GM23248 (cell line): Measurements from ENCODE around the gene TPCN1. TPM values are rescaled to one million over a fixed set of nuclear protein-coding genes. Genes with fewer than 3 reads are reported as not detected.

ENCODE experiments used
- DNase-seq: peaks from one replicate; pipeline ENCODE4 v3.0.0-alpha.2; 2015
- H2AFZ ChIP-seq: fragments of 200-600 bp; sonication (generic); 2 replicates; pipeline ENCODE4 v1.6.1; 2016; ENCODE audit warnings: antibody characterized with exemption
- H3F3A ChIP-seq: fragments of 200-600 bp; sonication (generic); 2 replicates; pipeline ENCODE4 v1.6.1; 2016; ENCODE audit warnings: mild to moderate bottlenecking, antibody characterized with exemption, mixed run types; ENCODE audit not compliant: insufficient read depth
- H3K27ac ChIP-seq: fragments of 200-600 bp; sonication (generic); 2 replicates; pipeline ENCODE4 v1.5.1; 2016; ENCODE audit warnings: mild to moderate bottlenecking
- H3K27me3 ChIP-seq: fragments of 200-600 bp; sonication (generic); replicated peaks from 2 replicates; pipeline ENCODE4 v1.6.1; 2016; ENCODE audit warnings: mild to moderate bottlenecking; ENCODE audit not compliant: insufficient read depth
- H3K36me3 ChIP-seq: fragments of 200-600 bp; sonication (generic); 2 replicates; pipeline ENCODE4 v1.6.1; 2016; ENCODE audit warnings: low read depth, mild to moderate bottlenecking
- H3K4me1 ChIP-seq: fragments of 200-600 bp; sonication (generic); 2 replicates; pipeline ENCODE4 v1.6.1; 2016; ENCODE audit warnings: mild to moderate bottlenecking; ENCODE audit not compliant: insufficient read depth
- H3K4me2 ChIP-seq: fragments of 200-600 bp; sonication (generic); one replicate; pipeline ENCODE4 v1.6.1; 2016; ENCODE audit warnings: mild to moderate bottlenecking; ENCODE audit not compliant: unreplicated experiment
- H3K4me3 ChIP-seq: fragments of 200-600 bp; sonication (generic); 2 replicates; pipeline ENCODE4 v1.5.1; 2016; ENCODE audit warnings: mild to moderate bottlenecking
- H3K79me2 ChIP-seq: fragments of 200-600 bp; sonication (generic); 2 replicates; pipeline ENCODE4 v1.6.1; 2016; ENCODE audit warnings: mild to moderate bottlenecking; ENCODE audit not compliant: insufficient read depth
- H3K9ac ChIP-seq: fragments of 200-600 bp; sonication (generic); 2 replicates; pipeline ENCODE4 v1.6.1; 2016; ENCODE audit warnings: mild to moderate bottlenecking
- H3K9me2 ChIP-seq: fragments of 200-600 bp; sonication (generic); 2 replicates; pipeline ENCODE4 v1.6.1; 2016; ENCODE audit warnings: mixed run types, mild to moderate bottlenecking, moderate library complexity; ENCODE audit not compliant: insufficient read depth
- H3K9me3 ChIP-seq: fragments of 200-600 bp; sonication (generic); one replicate; pipeline ENCODE4 v1.6.1; 2017; ENCODE audit warnings: low read depth
- H4K20me1 ChIP-seq: fragments of 200-600 bp; sonication (generic); 2 replicates; pipeline ENCODE4 v1.6.0; 2016; ENCODE audit not compliant: insufficient read depth
- EZH2 ChIP-seq: fragments of 200-600 bp; sonication (generic); IDR thresholded peaks from 2 replicates; pipeline ENCODE4 v1.6.1; 2018; ENCODE audit warnings: antibody characterized with exemption, mild to moderate bottlenecking; ENCODE audit not compliant: insufficient read depth, poor library complexity, severe bottlenecking
- EZH2phosphoT487 ChIP-seq: fragments of 200-600 bp; sonication (generic); IDR thresholded peaks from 2 replicates; pipeline ENCODE4 v1.6.1; 2018; ENCODE audit warnings: antibody characterized with exemption, moderate library complexity, mild to moderate bottlenecking, low read depth; ENCODE audit not compliant: insufficient read depth
- WGBS, 2 experiments: methylation state at CpG; one replicate each; pipeline ENCODE4 v1.1.6; 2015 to 2017; ENCODE audit warnings: low lambda C conversion rate in 2 of 2, low coverage in 1 of 2; ENCODE audit errors: missing lambda C conversion rate in 2 of 2; 5-methylcytosine and 5-hydroxymethylcytosine counted together
- in situ Hi-C: fragments of 300-500 bp; cut with MboI; formaldehyde crosslinking; loops from 2 replicates; pipeline ENCODE4 v1.15.0; 2020
- polyA plus RNA-seq: library from polyadenylated mRNA; unstranded; fragments of >200 nt; fragmentation: Nextera tagmentation; extraction: Ambion mirVana; gene quantifications from 2 replicates; pipeline ENCODE4 v1.2.1, GENCODE V29; 2016
- total RNA-seq: library from RNA; depleted of rRNA; stranded (reverse); fragments of >200 nt; shearing (Covaris generic); gene quantifications from 2 replicates; pipeline ENCODE4 v1.2.3, GENCODE V29; 2014

TPCN1 gene
- total and polyA plus RNA-seq, 2 experiments from 2014 or later, result 9.0 to 15.9 TPM

- no peak overlapping the region for H3K27ac ChIP-seq
- 82 to 84% methylated on average over 2 of the region's 2 CpGs for WGBS, 2 experiments
- H3F3A ChIP-seq, result peaks cover 45% of the 10 kb centered on the region
- TF ChIP-seq EZH2 (no peak), EZH2phosphoT487 (no peak)
- H3K27me3 ChIP-seq, result no peaks in the 10 kb centered on the region
- H3K4me3 ChIP-seq, result no peak overlapping the region
- peaks cover 38% of the 10 kb centered on the region for H3K4me1 ChIP-seq
- H2AFZ ChIP-seq, result no peak overlapping the region
- no peaks in the 10 kb centered on the region for H3K9me2 ChIP-seq
- no peaks in the 10 kb centered on the region for H3K9me3 ChIP-seq
- H4K20me1 ChIP-seq, result no peaks in the 10 kb centered on the region
- H3K9ac ChIP-seq, result no peak overlapping the region
- no peaks in the 10 kb centered on the region for H3K79me2 ChIP-seq
- H3K36me3 ChIP-seq, result no peaks in the 10 kb centered on the region
- H3K4me2 ChIP-seq, result no peak overlapping the region
- DNase-seq, result peak; percentile 2
- in situ Hi-C loops, result no loop called here
Measured at GRCh38 chr12:113216027-113216426, 5.2 kb upstream of the TPCN1 start.

- peak; percentile 48 for DNase-seq
- peak overlapping the region; percentile 83 for H2AFZ ChIP-seq
- H3F3A ChIP-seq, result peaks cover 43% of the 10 kb centered on the region
- in situ Hi-C loops, result no loop called here
- H3K27ac ChIP-seq, result no peak overlapping the region
- 1 to 2% methylated on average over 23 of the region's 23 CpGs for WGBS, 2 experiments
- H3K9me2 ChIP-seq, result no peaks in the 10 kb centered on the region
- no peaks in the 10 kb centered on the region for H3K9me3 ChIP-seq
- H3K4me1 ChIP-seq, result peaks cover 39% of the 10 kb centered on the region
- TF ChIP-seq EZH2, result no peak
- no peaks in the 10 kb centered on the region for H3K36me3 ChIP-seq
- H3K27me3 ChIP-seq, result no peaks in the 10 kb centered on the region
- peak overlapping the region; percentile 82 for H3K4me2 ChIP-seq
- no peaks in the 10 kb centered on the region for H4K20me1 ChIP-seq
- peak overlapping the region; percentile 75 for H3K9ac ChIP-seq
- H3K79me2 ChIP-seq, result peaks cover 6% of the 10 kb centered on the region; the same call in 1 of the 2 replicates
- H3K4me3 ChIP-seq, result peak overlapping the region; percentile 70
Measured at GRCh38 chr12:113220593-113221180, 577 bp upstream of the TPCN1 start.

GRCh38 chr12:113221997-113222729, 899 bp downstream of the TPCN1 start:
- DNase-seq, result no peak
- H3K4me3 ChIP-seq, result peak overlapping the region; percentile 71

GRCh38 chr12:113222730-113223531, 1.7 kb downstream of the TPCN1 start:
- H3K4me3 ChIP-seq, result peak overlapping the region; percentile 71
- H3K4me2 ChIP-seq, result peak overlapping the region; percentile 87
- peak overlapping the region; percentile 75 for H3K27ac ChIP-seq
- 2 to 3% methylated on average over 11 of the region's 11 CpGs for WGBS, 2 experiments
- no peaks in the 10 kb centered on the region for H4K20me1 ChIP-seq
- H3K9me2 ChIP-seq, result no peaks in the 10 kb centered on the region
- in situ Hi-C loops, result no loop called here
- peaks cover 6% of the 10 kb centered on the region; the same call in 1 of the 2 replicates for H3K79me2 ChIP-seq
- no peaks in the 10 kb centered on the region for H3K9me3 ChIP-seq
- H3K36me3 ChIP-seq, result no peaks in the 10 kb centered on the region
- peaks cover 20% of the 10 kb centered on the region for H3K4me1 ChIP-seq
- DNase-seq, result peak; percentile 84
- TF ChIP-seq EZH2phosphoT487 (no peak), EZH2 (no peak)
- H3K27me3 ChIP-seq, result no peaks in the 10 kb centered on the region
- H3K9ac ChIP-seq, result peak overlapping the region; percentile 89
- peaks cover 23% of the 10 kb centered on the region for H3F3A ChIP-seq
- H2AFZ ChIP-seq, result peak overlapping the region; percentile 74

More at GRCh38 chr12:113221997-113222729, 899 bp downstream of the TPCN1 start:
- Histone ChIP-seq H3K9ac (peak overlapping the region; percentile 89), H3K4me1 (peaks cover 24% of the 10 kb centered on the region), H4K20me1 (no peaks in the 10 kb centered on the region), H3K79me2 (peaks cover 6% of the 10 kb centered on the region; the same call in 1 of the 2 replicates), H3F3A (peaks cover 28% of the 10 kb centered on the region), H3K9me2 (no peaks in the 10 kb centered on the region), H2AFZ (peak overlapping the region; percentile 74), H3K9me3 (no peaks in the 10 kb centered on the region), H3K27ac (peak overlapping the region; percentile 75), H3K27me3 (no peaks in the 10 kb centered on the region), H3K4me2 (peak overlapping the region; percentile 87), H3K36me3 (no peaks in the 10 kb centered on the region)
- no peak for TF ChIP-seq EZH2phosphoT487
- TF ChIP-seq EZH2, result no peak
- WGBS, 2 experiments, result 4 to 7% methylated on average over 12 of the region's 12 CpGs
- in situ Hi-C loops, result no loop called here
